Measurements from ENCODE around the gene KDM2A.

DNA sequence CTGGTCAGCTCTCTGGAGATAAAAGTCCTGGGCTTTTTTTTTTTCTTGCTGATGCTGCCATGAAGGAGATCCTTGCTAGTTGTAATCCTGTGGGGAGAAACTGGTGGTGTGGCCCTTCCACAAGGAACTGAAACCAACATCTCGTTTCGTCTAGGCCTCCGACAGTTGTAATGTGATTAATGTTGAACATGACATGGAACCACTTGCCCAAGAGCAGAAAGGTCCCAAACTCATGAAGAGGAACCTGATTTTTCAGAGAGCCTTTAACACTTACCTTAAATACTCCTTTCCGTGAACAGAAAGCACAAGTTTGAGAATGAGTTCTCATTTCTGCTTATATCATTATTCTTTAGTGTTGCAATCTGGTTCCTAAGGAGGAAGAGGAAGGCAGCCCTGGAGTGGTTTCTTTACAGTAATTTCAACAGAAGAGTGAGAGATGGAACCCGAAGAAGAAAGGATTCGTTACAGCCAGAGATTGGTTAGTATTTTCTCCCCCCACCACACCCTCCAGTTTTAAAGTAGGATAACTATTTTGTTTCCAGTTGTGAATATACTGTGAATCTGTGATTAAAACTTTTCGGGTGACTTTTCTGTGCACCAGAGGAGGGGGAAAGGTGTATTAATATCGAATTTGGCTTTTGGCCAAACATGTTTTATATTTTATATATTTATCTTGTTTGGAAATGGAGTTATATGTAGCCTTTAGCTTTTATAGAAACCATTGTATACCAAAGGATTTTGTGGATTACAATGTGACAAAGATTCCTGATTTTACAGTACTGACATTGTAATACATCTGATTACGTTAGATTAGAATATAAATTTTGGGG, 2.0 kb downstream of the KDM2A start:
- TF ChIP-seq, protein P1, sequence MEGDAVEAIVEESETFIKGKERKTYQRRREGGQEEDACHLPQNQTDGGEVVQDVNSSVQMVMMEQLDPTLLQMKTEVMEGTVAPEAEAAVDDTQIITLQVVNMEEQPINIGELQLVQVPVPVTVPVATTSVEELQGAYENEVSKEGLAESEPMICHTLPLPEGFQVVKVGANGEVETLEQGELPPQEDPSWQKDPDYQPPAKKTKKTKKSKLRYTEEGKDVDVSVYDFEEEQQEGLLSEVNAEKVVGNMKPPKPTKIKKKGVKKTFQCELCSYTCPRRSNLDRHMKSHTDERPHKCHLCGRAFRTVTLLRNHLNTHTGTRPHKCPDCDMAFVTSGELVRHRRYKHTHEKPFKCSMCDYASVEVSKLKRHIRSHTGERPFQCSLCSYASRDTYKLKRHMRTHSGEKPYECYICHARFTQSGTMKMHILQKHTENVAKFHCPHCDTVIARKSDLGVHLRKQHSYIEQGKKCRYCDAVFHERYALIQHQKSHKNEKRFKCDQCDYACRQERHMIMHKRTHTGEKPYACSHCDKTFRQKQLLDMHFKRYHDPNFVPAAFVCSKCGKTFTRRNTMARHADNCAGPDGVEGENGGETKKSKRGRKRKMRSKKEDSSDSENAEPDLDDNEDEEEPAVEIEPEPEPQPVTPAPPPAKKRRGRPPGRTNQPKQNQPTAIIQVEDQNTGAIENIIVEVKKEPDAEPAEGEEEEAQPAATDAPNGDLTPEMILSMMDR (IDR thresholded peaks at IDR 0.05 in 2 of 3, conservative IDR thresholded peaks at IDR 0.05 in 1 of 3; ENCODE audit: borderline replicate concordance in 1 of 3, insufficient read depth in 1 of 3, low read depth in 2 of 3, low read length in 2 of 3), result no peak
- no peak for TF ChIP-seq POLR2A (IDR thresholded peaks at IDR 0.05; ENCODE audit: borderline replicate concordance, extremely low read depth, insufficient read depth, insufficient read length)
- TF ChIP-seq RAD21 (IDR thresholded peaks at IDR 0.05; ENCODE audit: low read depth), result no peak
- TF ChIP-seq SP1 (IDR thresholded peaks at IDR 0.05; ENCODE audit: low read depth), result no peak
- no peak for TF ChIP-seq CBX3 (IDR thresholded peaks at IDR 0.05; ENCODE audit: low read depth)
- TF ChIP-seq, protein P2, sequence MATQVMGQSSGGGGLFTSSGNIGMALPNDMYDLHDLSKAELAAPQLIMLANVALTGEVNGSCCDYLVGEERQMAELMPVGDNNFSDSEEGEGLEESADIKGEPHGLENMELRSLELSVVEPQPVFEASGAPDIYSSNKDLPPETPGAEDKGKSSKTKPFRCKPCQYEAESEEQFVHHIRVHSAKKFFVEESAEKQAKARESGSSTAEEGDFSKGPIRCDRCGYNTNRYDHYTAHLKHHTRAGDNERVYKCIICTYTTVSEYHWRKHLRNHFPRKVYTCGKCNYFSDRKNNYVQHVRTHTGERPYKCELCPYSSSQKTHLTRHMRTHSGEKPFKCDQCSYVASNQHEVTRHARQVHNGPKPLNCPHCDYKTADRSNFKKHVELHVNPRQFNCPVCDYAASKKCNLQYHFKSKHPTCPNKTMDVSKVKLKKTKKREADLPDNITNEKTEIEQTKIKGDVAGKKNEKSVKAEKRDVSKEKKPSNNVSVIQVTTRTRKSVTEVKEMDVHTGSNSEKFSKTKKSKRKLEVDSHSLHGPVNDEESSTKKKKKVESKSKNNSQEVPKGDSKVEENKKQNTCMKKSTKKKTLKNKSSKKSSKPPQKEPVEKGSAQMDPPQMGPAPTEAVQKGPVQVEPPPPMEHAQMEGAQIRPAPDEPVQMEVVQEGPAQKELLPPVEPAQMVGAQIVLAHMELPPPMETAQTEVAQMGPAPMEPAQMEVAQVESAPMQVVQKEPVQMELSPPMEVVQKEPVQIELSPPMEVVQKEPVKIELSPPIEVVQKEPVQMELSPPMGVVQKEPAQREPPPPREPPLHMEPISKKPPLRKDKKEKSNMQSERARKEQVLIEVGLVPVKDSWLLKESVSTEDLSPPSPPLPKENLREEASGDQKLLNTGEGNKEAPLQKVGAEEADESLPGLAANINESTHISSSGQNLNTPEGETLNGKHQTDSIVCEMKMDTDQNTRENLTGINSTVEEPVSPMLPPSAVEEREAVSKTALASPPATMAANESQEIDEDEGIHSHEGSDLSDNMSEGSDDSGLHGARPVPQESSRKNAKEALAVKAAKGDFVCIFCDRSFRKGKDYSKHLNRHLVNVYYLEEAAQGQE (IDR thresholded peaks at IDR 0.05; ENCODE audit: low read depth), result no peak
- TF ChIP-seq, protein P3, sequence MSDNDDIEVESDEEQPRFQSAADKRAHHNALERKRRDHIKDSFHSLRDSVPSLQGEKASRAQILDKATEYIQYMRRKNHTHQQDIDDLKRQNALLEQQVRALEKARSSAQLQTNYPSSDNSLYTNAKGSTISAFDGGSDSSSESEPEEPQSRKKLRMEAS (IDR thresholded peaks at IDR 0.05), result no peak
- no peak for TF ChIP-seq EZH2 (IDR thresholded peaks at IDR 0.05)
- TF ChIP-seq EZH2phosphoT487 (IDR thresholded peaks at IDR 0.05; ENCODE audit: borderline replicate concordance), result no peak
- no peak for TF ChIP-seq JUND (IDR thresholded peaks at IDR 0.05)
- TF ChIP-seq POLR2AphosphoS5 (IDR thresholded peaks at IDR 0.05; ENCODE audit: low read depth, low read length), result no peak
- no peak for TF ChIP-seq CEBPB (IDR thresholded peaks at IDR 0.05; ENCODE audit: low read depth)
- TF ChIP-seq SRF (IDR thresholded peaks at IDR 0.05; ENCODE audit: low read depth), result no peak

All from HCT116 (cell line).